Fibroblast of peridontal ligament (primary cell): ENCODE results near the gene SERPINB6.
"Not testable (repeated sequence)": the region's sequence is repeated elsewhere in the genome, so short reads cannot be mapped to it uniquely, and the experiment has no call there.

Experiments used
- DNase-seq: peaks from one replicate; pipeline ENCODE4 v3.0.0-alpha.2; 2010; ENCODE audit errors: extremely low read depth

The SERPINB6 gene

DNA sequence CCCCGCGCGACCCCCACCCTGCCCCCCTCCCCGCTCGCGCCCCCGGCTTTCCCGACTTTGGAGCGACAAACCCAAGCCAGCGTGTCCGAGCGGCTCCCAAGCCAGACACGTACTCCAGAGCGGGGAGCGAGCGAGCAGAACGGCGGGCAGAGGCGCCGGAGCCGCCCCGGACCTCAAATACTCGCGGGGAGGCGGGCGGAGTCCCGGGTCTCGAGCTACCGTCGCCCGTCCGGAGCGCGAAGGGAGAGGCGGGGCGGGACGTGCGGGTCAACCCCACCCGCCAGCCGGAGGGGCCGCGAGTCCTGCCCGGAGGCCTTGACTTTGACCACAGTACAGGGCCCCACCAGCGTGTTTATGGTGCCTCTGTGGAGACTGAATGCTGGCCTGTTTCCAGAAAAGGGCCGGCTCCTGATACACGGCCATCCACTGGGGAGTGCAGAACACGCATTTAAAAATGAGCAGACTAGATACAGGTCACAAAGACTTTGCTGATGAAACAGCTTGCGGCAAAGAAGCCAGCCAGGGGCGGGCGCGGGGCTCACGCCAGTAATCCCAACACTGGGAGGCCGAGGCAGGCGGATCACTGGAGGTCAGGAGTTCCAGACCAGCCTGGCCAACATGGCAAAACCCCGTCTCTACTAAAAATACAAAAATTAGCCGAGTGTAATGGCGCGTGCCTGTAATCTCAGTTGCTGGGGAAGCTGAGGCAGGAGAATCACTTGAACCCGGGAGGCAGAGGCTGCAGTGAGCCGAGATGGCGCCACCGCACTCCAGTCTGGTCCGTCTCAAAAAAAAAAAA is at the start of gene SERPINB6:
TSS of gene SERPINB6 (minus strand) at position 148 of the 799 bp plus-strand sequence. CDS start 12,235 bp downstream, outside the sequence.
- DNase-seq: peak; percentile 87

DNA sequence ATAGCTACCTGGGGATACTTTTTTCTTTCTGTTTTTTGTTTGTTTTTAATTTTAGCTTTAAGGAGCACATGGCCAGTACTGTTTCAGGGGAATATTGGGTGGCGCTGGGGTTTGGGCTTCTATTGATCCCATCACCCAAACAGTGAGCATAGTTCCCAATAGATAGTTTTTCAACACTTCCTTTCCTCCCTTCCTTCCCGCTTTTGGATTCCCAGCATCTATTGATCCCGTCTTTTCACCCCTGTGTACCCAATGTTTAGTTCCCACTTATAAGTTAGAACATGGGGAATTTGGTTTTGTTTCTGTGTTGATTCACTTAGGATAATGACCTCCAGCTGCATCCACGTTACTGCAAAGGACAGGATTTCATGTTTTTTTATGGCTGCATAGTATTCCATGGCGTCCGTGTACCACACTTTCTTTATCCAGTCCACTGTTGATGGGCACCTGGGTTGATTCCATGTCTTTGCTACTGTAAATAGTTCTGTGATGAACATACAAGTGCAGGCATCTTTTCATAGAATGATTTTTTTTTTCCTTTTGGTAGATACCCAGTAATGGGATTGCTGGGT is 48.5 kb upstream of the SERPINB6 start:
- no peak for DNase-seq

DNA sequence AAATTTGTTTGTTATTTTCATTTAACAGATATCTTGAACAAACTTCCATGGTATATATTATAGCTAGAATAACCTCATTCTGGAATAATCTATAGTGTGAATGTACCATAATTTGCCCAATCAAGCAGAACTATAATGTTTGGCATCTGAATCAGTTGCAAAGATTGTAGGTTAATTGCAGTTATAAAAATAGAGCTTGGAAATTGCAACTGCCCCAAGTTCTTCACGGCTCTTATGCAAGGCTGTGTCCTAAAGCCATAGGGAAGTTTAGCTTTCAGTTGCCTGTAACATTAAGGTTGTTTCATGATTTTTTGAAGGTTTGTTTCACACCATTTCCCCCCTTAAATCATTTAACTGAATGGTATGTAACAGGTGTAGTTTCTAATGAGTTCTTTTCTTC is 47.7 kb upstream of the SERPINB6 start:
- no peak for DNase-seq

DNA sequence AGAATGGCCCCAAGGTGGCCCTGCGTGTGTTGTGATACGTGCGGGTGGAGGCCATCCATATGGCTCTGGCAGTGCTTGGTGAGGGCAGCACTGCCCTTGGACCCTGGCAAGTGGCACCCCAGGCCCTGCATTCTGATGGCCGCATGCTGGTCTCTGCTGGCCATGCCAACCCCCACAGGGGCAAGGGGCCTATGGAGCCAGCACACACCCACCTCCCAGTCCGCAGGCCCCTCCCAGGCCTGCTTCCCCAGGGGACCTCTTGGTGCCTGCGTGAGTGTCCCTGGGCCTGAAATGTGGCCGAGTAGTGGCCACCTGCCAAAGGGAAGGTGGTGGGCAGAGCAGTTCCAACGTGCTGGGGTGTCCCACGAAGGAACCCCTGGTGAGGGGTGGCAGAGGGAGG is 45.9 kb upstream of the SERPINB6 start:
- no peak for DNase-seq

DNA sequence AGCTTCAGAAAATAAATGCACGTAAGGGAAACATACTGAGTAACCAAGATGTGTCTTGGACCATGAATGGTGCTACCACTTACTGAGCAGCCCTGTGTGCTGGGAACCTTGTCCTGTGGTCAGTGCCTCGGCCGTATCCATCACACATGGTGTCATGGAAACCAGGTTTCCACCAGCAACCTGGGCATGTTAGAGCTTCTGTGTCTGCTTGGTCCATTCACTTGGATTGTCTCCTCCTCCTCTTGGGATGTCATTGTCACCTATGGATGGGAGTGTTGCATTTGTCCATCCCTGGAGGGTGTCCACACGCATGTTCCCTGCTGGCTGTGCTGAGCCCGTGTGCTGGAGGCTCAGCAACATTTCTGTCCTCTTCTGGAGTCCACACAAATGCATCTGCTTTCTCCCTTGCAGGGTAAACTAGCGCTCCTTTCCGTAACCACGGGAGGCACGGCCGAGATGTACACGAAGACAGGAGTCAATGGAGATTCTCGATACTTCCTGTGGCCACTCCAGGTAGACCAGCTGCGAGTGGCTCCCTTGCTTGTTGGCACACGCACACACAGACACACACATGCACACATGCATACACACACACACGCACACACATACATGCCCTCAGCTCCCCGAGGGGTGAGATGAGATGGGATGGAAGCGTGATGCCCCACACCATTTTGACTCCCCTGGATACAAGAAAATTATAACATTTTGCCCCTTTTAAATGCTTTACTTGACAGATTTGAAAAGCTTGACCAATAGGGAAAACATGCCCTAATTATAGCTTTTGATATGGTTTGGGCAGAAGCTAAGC is 45.3 kb upstream of the SERPINB6 start:
- DNase-seq: no peak

DNA sequence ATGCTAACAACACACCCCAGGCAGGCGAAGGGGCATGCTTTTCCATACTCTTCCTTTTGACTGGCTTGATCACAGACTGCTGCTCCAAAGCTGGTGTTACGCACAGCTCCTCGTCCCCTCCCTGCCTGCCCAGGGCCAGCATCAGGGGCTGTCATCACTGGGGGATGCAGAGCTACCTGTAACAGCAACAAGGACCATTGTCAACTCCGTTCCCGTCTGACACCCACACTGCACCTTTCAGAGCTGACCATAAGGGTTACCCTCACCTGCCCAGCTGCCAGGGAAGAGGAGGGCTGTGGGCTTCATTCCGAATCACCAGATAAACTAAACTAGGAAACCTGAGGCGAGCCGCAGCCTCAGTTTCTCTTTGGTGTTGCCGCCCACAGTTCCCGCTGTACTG is 43.8 kb upstream of the SERPINB6 start:
- no peak for DNase-seq

DNA sequence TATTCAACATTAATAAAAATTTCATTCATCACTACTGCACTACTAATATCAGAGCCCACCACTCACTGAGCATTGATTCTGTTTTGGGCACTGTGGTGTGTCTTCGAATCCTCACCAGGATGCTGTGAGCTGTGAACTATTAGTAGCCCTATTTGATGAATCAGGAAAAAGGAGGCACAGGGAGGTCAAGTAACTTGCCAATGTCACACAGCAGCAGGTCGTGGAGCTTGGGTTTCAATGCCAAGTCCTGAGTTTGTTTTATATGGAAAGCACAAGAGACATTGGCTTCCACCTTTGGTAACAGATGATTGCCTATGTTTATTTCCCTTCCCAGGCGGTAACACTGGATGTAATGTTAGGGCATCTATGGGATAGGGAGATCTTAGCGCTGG is 43.3 kb upstream of the SERPINB6 start:
- DNase-seq: no peak

DNA sequence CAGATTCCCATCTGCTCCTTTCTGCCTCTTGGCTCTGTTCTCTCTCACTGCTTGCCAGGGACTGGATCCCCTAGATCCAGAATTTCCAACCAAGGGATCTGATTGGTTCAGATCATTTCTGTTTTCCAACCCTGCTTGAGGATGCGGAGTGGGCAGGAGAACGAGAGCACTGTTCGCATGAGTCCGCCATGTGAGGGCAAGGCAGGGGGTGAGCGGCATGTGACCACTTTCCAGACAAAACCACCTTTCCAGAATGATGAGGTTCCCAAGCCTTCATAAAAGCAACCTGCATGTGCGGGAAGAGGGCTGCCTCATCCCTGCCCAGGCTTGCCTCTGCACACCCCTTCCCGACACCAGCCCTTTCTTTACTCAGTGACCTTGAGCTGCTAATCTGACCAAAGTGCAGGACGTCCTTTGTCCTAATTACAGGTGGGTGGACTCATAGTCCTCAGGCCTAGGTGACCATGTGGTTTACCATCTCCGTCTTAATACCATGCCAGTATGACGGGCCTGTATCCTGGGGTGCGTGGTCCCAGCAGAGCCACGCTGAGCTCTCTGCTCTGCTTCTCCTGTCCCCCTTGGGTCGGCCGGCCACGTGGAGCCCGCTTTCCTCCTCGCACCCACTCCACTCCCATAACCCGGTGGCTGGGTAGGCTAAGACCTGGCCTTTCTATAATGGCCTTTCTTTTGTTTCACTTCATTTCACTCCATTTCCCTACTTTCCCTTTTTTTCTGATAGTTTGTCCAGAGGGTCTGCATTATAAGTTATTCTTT is 42.7 kb upstream of the SERPINB6 start:
- DNase-seq: no peak

DNA sequence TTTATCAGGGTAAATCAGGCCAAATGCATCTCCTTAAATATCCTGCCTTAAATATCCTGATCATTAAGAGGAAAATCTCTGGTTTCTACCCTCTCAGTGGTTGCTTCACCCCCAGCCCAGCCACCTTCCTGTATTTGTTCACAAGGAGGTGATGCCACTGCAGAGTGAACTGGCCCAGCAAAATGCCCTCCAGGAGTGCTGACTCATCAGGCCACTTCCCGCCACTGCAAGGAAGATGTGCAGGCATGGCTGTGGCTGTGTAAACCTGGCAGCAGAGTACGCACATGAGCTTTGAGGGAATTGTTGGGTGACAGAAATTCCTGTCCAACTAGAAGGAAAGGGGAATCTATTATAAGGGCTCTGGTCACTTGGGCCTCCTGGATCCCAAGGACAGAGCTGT is 42.1 kb upstream of the SERPINB6 start:
- DNase-seq: peak; percentile 12

DNA sequence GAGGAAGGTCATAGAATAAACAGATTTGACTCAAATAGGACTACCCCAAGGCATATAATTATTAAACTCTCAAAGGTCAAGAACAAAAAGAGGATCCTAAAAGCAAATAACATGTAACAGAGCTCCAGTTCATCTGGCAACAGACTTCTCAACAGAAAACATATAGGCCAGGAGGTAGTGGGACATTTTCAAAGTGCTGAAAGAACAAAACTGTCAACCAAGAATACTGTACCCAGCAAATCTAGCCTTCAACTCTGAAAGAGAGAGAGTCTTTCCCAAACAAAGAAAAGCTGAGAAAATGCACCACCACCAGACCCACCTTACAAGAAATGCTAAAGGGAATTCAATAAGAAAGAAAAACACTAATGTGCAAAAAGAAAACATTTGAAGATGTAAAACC is 40.2 kb upstream of the SERPINB6 start:
- no peak for DNase-seq

DNA sequence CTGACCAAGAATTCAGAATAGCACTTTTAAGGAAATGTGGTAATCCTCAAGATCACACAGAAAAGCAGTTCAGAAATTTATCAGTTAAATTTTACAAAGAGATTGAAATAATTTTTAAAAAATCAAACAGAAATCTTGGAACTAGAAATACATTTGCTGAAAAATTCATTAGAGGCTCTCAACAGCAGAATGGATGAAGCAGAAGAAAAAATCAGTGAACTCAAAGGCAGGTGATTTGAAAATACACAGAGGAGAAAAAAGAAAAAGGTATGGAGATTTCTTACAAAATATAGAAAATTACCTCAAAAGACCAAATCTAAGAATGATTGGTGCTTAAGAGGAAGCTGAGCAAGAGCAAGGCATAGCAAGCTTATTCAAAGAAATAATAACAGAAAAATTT is 39.8 kb upstream of the SERPINB6 start:
- DNase-seq: no peak

DNA sequence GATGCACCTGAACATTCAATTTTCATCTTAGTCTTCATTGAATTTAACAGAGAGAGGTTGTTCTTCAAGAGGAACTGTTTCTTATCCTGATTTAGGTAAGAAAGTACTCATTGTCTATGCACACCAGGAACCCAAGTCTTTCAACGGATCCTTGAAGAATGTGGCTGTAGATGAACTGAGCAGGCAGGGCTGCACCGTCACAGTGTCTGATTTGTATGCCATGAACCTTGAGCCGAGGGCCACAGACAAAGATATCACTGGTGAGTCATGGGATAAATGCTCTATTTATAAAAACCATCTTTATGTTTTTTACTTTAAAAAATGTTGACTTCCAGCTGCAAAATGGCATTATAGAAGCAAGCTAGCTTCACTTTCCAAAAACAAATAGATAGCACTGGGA is 38.6 kb upstream of the SERPINB6 start:
- no peak for DNase-seq

DNA sequence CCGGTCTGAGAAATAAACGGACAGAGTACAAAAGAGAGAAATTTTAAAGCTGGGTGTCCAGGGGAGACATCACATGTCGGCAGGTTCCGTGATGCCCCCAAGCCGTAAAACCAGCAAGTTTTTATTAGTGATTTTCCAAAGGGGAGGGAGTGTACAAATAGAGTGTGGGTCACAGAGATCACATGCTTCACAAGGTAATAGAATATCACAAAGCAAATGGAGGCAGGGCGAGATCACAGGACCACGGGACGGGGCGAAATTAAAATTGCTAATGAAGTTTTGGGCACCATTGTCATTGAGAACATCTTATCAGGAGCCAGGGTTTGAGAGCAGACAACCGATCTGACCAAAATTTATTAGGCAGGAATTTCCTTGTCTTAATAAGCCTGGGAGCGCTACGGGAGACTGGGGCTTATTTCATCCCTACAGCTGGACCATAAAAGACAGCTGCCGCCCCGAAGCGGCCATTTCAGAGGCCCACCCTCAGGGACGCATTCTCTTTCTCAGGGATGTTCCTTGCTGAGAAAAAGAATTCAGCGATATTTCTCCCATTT is 37.4 kb upstream of the SERPINB6 start:
- DNase-seq: not testable (repeated sequence)

DNA sequence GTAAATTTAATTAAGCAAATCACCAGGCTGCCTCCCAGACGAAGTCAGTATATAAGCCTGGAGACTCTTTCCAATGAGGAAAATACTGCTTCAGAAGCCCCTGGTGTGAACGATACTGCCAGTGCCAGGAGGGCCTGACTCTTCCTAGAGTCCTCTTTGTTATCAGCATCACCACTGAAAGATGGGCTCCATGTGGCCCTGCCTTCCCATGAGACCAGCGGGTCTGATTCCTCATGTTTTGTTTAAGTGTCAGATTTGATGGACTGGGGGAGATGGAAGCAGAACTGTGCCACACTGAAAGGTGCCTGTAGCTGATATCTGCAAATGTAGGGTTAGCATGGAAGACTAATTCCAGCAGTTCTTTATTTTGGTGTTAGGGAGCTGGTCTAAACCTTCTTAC is 36.2 kb upstream of the SERPINB6 start:
- DNase-seq: no peak

DNA sequence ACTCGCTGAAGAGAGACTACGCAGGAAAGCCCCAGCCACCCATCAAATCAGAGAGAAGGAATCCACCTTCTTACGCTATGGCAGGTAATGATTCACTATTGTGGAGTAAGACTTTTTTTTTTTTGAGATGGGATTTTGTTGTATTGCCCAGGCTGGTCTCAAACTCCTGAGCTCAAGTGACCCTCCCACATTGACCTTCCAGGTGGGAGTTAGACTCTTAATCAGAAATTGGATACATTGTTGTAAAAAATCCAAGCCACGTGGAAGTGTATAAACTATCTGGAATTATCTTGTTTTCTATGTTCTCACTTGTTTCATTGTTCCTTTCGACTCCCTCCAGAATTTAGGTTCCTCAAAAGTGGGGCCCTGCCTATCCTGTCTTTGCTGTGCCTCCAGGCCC is 35.1 kb upstream of the SERPINB6 start:
- no peak for DNase-seq

DNA sequence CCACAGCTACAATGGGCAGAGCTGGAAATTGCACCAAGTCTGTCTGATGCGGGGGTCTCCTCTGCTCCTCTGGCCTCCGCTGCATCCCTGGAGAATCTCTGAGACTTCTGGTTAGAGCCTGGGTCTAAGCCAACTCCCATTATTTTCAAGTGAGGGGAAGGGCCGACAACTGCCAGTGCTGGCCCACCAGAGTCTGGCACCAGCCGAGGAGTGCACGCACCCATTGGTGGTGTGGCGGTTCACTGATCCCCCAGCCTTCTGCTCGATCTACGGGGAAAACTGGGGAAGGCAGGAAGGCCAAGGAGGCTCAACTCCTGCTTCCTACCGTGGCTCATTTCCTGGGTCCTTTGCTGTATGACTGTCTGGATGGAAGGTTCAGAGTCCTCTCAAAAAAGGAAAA is 34.5 kb upstream of the SERPINB6 start:
- DNase-seq: no peak

DNA sequence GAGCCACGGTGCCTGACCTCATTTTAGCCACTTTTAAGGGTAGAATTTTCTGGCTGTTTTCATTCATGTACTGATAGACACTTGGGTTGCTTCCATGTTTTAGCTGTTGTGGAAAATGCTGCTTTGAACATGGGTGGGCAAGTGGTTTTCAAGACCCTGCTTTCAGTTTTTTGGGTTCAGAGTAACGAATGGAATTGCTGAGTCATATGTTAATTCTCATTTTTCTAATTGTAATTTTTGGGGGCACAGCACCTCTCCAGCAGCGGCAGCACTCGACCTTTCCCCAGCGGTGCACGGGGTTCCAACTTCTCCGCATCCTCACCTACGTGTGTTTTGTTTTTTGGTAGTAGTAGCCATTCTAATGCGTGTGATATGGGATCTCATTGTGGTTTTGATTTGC is 33.7 kb upstream of the SERPINB6 start:
- no peak for DNase-seq

DNA sequence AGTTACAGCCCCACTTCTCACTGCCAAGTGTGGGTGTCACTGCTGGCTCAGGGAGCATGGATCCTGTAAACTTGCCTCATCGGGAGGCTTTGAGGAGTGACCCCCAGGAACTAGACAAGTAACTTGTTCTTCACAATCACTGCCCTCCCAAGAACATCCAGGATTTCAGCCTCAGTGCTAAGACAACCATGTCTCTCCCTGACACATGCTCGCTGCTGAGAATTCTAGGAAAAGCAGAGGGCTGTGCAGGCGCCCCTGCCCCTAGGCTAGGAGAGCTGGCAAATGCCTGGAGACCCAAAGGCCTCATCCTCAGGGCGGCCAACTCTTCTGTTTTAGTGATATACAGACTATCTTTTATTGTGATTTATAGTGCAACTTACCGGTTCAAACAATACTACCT is 31.9 kb upstream of the SERPINB6 start:
- DNase-seq: not testable (repeated sequence)

DNA sequence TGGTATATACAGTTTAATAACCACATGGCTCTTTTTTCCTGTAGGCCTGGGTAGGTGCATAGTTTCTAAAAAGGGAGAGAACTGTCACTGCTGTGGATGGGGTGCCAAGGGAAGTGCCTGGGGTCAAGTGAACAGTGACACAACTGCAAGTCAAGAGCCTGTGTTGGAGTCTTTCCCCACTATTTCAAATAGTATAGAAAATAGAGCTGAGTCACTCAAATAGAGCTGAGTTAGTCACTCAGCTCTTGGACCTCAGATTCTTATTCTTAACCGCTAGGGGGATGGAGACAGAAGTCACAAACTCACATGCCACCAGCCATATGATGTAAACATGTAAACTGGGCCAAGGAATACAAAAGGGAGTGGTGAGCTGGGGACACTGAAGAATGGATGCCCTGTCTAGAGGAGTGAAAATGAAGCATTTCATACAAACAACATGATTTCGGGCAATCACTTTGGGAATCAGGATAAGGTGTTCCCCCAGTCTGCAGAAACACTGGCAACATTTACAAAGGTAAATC is 30.5 kb upstream of the SERPINB6 start:
- peak; percentile 75 for DNase-seq

DNA sequence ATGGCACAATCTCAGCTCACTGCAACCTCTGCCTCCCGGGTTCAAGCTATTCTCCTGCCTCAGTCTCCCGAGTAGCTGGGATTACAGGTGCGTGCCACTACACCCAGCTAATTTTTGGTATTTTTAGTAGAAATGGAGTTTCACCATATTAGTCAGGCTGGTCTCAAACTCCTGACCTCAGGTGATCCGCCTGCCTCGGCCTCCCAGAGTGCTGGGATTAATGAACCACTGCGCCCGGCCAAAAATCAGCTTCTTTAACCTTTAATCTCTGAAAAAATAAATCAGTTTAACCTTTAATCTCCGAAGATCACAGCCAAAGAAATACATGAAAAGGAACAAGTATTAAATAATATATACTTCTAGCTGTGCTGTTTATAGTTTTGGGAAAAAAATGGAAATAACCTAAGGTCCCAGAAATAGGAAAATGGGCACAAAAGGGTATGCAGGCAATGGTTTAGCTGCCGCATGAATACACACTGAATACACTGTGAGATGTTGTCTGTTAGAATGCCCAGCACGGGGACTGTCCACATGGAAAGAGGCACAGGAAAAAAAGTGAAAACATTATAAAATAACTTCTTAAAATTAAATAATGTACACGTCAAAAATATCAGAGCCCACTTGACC is 29.9 kb upstream of the SERPINB6 start:
- no peak for DNase-seq
